ENCODE results near the gene ASF1B.
"Not testable (repeated sequence)": the region's sequence is repeated elsewhere in the genome, so short reads cannot be mapped to it uniquely, and the experiment has no call there.

The ASF1B gene

GRCh38 chr19:14136509-14137281 lies at the start of gene ASF1B:
Gene ASF1B (minus strand): TSS chr19:14136589. CDS start chr19:14136456, 133 bp downstream.
- peak; percentile 99 for DNase-seq

GRCh38 chr19:14185691-14186090 lies 49.3 kb upstream of the ASF1B start:
- DNase-seq: not testable (repeated sequence)

- no peak for DNase-seq
Observed at GRCh38 chr19:14185158-14185557, 48.8 kb upstream of the ASF1B start.

GRCh38 chr19:14183741-14184350 lies 47.5 kb upstream of the ASF1B start:
- no peak for DNase-seq

GRCh38 chr19:14182476-14182875 lies 46.1 kb upstream of the ASF1B start:
- DNase-seq: no peak

- DNase-seq: no peak
Observed at GRCh38 chr19:14181906-14182305, 45.5 kb upstream of the ASF1B start.

- DNase-seq: not testable (repeated sequence)
Observed at GRCh38 chr19:14181199-14181598, 44.8 kb upstream of the ASF1B start.

- no peak for DNase-seq
Observed at GRCh38 chr19:14177496-14178074, 41.2 kb upstream of the ASF1B start.

GRCh38 chr19:14175351-14175792 lies 39.0 kb upstream of the ASF1B start:
- DNase-seq: no peak

GRCh38 chr19:14174883-14175282 lies 38.5 kb upstream of the ASF1B start:
- no peak for DNase-seq

GRCh38 chr19:14168993-14169392 lies 32.6 kb upstream of the ASF1B start:
- DNase-seq: no peak

GRCh38 chr19:14168259-14168972 lies 32.0 kb upstream of the ASF1B start:
- DNase-seq: no peak

GRCh38 chr19:14167576-14168138 lies 31.3 kb upstream of the ASF1B start:
- no peak for DNase-seq

GRCh38 chr19:14166999-14167575 lies 30.7 kb upstream of the ASF1B start:
- DNase-seq: no peak

GRCh38 chr19:14165990-14166830 lies 29.8 kb upstream of the ASF1B start:
- no peak for DNase-seq

- DNase-seq: no peak
Observed at GRCh38 chr19:14164724-14165493, 28.5 kb upstream of the ASF1B start.

- no peak for DNase-seq
Observed at GRCh38 chr19:14164082-14164481, 27.7 kb upstream of the ASF1B start.

- DNase-seq: no peak
Observed at GRCh38 chr19:14162871-14163297, 26.5 kb upstream of the ASF1B start.

- DNase-seq: no peak
Observed at GRCh38 chr19:14161305-14161704, 24.9 kb upstream of the ASF1B start.

GRCh38 chr19:14160017-14160703 lies 23.8 kb upstream of the ASF1B start:
- DNase-seq: no peak
